HG02884 (cell line): ENCODE results near the gene UVRAG.

Source experiments
- ATAC-seq: cut with Tn5 transposase; IDR thresholded peaks from one replicate; pipeline ENCODE4 v1.9.1; 2021; ENCODE audit warnings: mild to moderate bottlenecking, moderate library complexity; ENCODE audit not compliant: unreplicated experiment

The UVRAG gene

GRCh38 chr11:75814677-75815344 lies at the start of gene UVRAG:
Gene UVRAG (plus strand): TSS chr11:75815210. CDS start chr11:75815408, 198 bp downstream.
- peak; percentile 77 for ATAC-seq

GRCh38 chr11:75766443-75767227 lies 48.4 kb upstream of the UVRAG start:
- ATAC-seq = no peak

- ATAC-seq = no peak
Observed at GRCh38 chr11:75767228-75767572, 47.8 kb upstream of the UVRAG start.

GRCh38 chr11:75767793-75768111 lies 47.3 kb upstream of the UVRAG start:
- no peak for ATAC-seq

GRCh38 chr11:75768112-75768908 lies 46.7 kb upstream of the UVRAG start, which contains the start of gene DGAT2:
Gene DGAT2 (plus strand): TSS chr11:75768778. CDS start chr11:75768992, 214 bp downstream.
- peak; percentile 73 for ATAC-seq

GRCh38 chr11:75768909-75769771 lies 45.9 kb upstream of the UVRAG start:
- no peak for ATAC-seq

- no peak for ATAC-seq
Observed at GRCh38 chr11:75770102-75770501, 44.9 kb upstream of the UVRAG start.

GRCh38 chr11:75771646-75772410 lies 43.2 kb upstream of the UVRAG start:
- ATAC-seq = no peak

- peak; percentile 84 for ATAC-seq
Observed at GRCh38 chr11:75773595-75774353, 41.2 kb upstream of the UVRAG start.

- ATAC-seq = no peak
Observed at GRCh38 chr11:75775056-75775455, 40.0 kb upstream of the UVRAG start.

- no peak for ATAC-seq
Observed at GRCh38 chr11:75776546-75776945, 38.5 kb upstream of the UVRAG start.

- no peak for ATAC-seq
Observed at GRCh38 chr11:75777461-75778110, 37.4 kb upstream of the UVRAG start.

GRCh38 chr11:75778962-75779361 lies 36.0 kb upstream of the UVRAG start:
- no peak for ATAC-seq

GRCh38 chr11:75779960-75780359 lies 35.0 kb upstream of the UVRAG start:
- no peak for ATAC-seq

GRCh38 chr11:75780888-75781287 lies 34.1 kb upstream of the UVRAG start:
- no peak for ATAC-seq

- no peak for ATAC-seq
Observed at GRCh38 chr11:75781296-75781695, 33.7 kb upstream of the UVRAG start.

- ATAC-seq = no peak
Observed at GRCh38 chr11:75781831-75782230, 33.2 kb upstream of the UVRAG start.

- ATAC-seq = no peak
Observed at GRCh38 chr11:75782540-75783263, 32.3 kb upstream of the UVRAG start.
